Nephron progenitor cell (in vitro differentiated cells): ENCODE measurements around the gene ZNF521.

Experiments
- DNase-seq: peaks from one replicate; pipeline ENCODE4 v3.0.0; 2021
- H3K27ac Mint-ChIP-seq: 2 replicates; pipeline ENCODE4 v1.8.0; 2021; ENCODE audit warnings: mild to moderate bottlenecking, moderate library complexity, mixed read lengths
- H3K27me3 Mint-ChIP-seq: 2 replicates; pipeline ENCODE4 v1.8.0; 2021; ENCODE audit warnings: mild to moderate bottlenecking, low read depth, mixed read lengths; ENCODE audit not compliant: poor library complexity
- H3K36me3 Mint-ChIP-seq: 2 replicates; pipeline ENCODE4 v1.8.0; 2021; ENCODE audit warnings: low read depth, mixed read lengths
- H3K4me1 Mint-ChIP-seq: 2 replicates; pipeline ENCODE4 v1.8.0; 2021; ENCODE audit warnings: mixed read lengths
- H3K4me3 Mint-ChIP-seq: 2 replicates; pipeline ENCODE4 v1.8.0; 2021; ENCODE audit warnings: mild to moderate bottlenecking, moderate library complexity, mixed read lengths
- H3K9me3 Mint-ChIP-seq: 2 replicates; pipeline ENCODE4 v1.8.0; 2021; ENCODE audit warnings: mild to moderate bottlenecking, moderate library complexity, mixed read lengths
- TF ChIP-seq, protein P1 (sequence below): fragments of 200-600 bp; sonication (generic); IDR thresholded peaks from 2 replicates; pipeline ENCODE4 v1.5.0; 2021; ENCODE audit warnings: antibody characterized with exemption

ZNF521 gene

DNA sequence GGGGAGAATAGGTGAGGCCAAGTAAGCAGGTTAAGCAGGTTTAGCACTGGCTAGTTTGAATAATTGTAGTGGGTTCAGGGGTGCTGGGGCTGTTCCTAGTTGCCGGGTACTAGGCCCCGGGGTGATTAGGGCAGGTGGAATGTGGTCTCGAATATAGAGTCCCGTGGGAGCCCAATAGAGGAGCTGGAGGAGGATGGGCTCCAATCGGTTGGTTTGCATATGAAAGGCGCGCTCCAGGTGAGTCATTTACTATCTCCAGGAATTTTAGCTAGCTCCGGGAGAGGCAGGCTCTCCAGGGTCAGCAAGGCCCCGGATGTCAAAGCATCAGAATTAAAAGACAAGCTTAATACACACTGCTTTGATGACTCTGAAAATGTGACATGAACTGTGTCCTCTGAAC, 304.0 kb downstream of the ZNF521 start:
- Mint-ChIP-seq H3K9me3 (no peaks in the 10 kb centered on the region), H3K27me3 (peaks cover 3% of the 10 kb centered on the region), H3K27ac (no peak overlapping the region), H3K4me1 (peaks cover 16% of the 10 kb centered on the region), H3K36me3 (no peaks in the 10 kb centered on the region), H3K4me3 (no peak overlapping the region)
- DNase-seq = no peak
- TF ChIP-seq, protein P1, sequence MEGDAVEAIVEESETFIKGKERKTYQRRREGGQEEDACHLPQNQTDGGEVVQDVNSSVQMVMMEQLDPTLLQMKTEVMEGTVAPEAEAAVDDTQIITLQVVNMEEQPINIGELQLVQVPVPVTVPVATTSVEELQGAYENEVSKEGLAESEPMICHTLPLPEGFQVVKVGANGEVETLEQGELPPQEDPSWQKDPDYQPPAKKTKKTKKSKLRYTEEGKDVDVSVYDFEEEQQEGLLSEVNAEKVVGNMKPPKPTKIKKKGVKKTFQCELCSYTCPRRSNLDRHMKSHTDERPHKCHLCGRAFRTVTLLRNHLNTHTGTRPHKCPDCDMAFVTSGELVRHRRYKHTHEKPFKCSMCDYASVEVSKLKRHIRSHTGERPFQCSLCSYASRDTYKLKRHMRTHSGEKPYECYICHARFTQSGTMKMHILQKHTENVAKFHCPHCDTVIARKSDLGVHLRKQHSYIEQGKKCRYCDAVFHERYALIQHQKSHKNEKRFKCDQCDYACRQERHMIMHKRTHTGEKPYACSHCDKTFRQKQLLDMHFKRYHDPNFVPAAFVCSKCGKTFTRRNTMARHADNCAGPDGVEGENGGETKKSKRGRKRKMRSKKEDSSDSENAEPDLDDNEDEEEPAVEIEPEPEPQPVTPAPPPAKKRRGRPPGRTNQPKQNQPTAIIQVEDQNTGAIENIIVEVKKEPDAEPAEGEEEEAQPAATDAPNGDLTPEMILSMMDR = no peak

DNA sequence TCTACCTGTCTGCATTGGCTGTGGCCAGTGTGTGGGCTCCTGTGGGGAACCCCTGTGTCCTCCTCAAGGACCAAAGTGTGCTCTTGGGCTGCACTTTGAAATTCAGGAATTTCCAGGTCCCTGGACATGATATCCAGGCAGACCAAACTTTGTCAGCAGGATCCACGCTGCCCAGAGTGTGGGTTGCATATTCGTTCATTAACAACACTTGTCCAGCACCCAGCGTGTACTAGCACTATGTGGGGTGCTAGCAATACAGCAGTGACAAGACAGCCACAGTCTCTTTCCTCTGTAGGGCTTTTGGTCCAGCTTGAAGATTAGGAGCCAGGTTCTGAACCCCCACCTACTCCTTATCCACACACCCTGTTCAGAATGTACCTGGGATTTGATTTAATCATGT, 304.5 kb downstream of the ZNF521 start:
- H3K27ac Mint-ChIP-seq = peak overlapping the region; percentile 27
- TF ChIP-seq, protein P1 = no peak
- no peak for DNase-seq
- peaks cover 16% of the 10 kb centered on the region for H3K4me1 Mint-ChIP-seq
- H3K4me3 Mint-ChIP-seq = no peak overlapping the region
- no peaks in the 10 kb centered on the region for H3K36me3 Mint-ChIP-seq
- peaks cover 3% of the 10 kb centered on the region for H3K27me3 Mint-ChIP-seq
- H3K9me3 Mint-ChIP-seq = no peaks in the 10 kb centered on the region

DNA sequence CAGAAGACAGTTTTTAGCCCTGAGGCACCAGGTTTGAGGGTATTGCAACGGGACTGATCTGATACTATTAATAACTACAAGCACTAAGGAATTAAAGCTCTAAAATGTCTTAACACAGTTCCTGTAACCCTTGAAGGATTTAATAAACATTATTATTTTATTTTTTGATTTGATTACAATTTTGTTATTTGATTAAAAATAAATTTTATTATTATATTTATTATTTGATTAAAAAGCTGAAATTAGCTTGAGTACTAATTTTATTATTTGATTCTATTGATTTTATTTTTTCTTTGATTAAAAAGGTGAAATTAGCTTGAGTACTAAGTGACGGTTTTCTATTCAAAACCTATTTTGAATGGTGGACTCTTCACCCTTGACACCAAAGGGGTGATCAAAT, 307.3 kb downstream of the ZNF521 start:
- Mint-ChIP-seq H3K27me3 (peaks cover 6% of the 10 kb centered on the region), H3K36me3 (no peaks in the 10 kb centered on the region), H3K4me1 (peaks cover 26% of the 10 kb centered on the region)

DNA sequence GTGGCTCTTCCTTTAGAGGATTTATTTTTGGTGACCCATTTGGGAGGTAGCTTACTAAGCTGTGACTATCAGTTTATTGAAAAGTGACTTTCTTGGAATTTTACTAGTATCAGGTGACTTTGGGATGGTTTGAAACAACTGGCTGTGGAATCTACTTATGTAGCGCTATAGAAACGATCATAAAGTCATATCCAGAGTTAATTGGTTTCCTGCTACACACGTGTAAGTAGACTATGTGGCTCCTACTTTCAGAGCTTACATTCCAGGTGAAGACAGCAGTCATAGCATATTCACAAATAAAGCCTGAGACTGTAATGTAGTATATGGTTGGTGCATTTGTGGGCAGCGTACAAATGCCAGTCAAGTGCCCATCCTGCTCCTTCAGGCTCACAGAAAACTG, 308.9 kb downstream of the ZNF521 start:
- no peak overlapping the region for H3K27ac Mint-ChIP-seq
- H3K9me3 Mint-ChIP-seq = no peaks in the 10 kb centered on the region
- no peak overlapping the region for H3K4me3 Mint-ChIP-seq
- TF ChIP-seq, protein P1 = no peak
- peaks cover 6% of the 10 kb centered on the region for H3K27me3 Mint-ChIP-seq
- H3K4me1 Mint-ChIP-seq = peaks cover 37% of the 10 kb centered on the region
- no peaks in the 10 kb centered on the region for H3K36me3 Mint-ChIP-seq
- DNase-seq = no peak

More for the DNA sequence above, 307.3 kb downstream of the ZNF521 start:
- no peaks in the 10 kb centered on the region for H3K9me3 Mint-ChIP-seq
- TF ChIP-seq, protein P1 = no peak
- H3K27ac Mint-ChIP-seq = no peak overlapping the region
- DNase-seq = no peak
- H3K4me3 Mint-ChIP-seq = no peak overlapping the region

DNA sequence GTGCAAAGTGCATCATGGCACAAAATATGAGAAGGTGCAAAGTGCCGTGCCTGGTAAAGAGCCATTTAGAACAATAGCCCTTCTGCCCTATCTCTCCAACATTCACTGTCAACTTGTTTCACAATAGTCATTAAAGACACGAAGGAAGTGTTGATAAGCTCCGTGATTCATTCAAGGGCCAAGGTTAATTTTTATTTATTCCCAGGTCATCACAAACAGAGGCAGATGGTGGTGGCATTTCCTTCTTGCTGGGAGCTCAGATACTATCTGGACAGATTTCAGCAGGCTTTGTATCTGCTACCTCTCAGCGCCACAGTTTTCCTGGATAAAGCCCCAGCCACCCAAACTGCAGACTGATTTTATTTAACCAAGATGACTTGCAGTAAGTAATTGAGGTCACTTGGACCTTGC, 309.3 kb downstream of the ZNF521 start:
- TF ChIP-seq, protein P1 = no peak
- no peaks in the 10 kb centered on the region for H3K36me3 Mint-ChIP-seq
- DNase-seq = no peak
- no peaks in the 10 kb centered on the region for H3K9me3 Mint-ChIP-seq
- peaks cover 40% of the 10 kb centered on the region for H3K4me1 Mint-ChIP-seq
- H3K27me3 Mint-ChIP-seq = peaks cover 6% of the 10 kb centered on the region
- no peak overlapping the region for H3K27ac Mint-ChIP-seq
- H3K4me3 Mint-ChIP-seq = no peak overlapping the region

DNA sequence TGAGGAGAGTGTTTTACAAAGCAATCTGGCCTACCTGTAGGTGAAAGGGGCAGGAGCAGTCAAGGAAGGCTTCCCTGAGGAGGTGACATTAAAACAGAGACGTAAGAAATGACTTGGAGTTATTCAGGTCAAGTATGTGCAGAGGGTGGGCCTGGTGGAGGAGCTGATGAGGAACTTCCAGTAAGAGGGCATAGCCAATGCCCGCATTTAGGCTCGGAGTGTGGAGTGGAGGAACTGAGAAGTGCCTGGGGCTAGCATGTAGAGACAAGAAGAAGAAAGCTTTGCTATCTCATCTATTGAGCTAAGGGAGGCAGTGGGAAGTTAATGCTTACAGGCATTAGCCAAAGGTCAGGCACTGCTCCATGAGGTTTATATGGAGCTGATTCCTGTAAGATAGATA, 312.2 kb downstream of the ZNF521 start:
- peak overlapping the region; percentile 32 for H3K27ac Mint-ChIP-seq

More for the DNA sequence above, 312.2 kb downstream of the ZNF521 start:
- Mint-ChIP-seq H3K9me3 (no peaks in the 10 kb centered on the region), H3K27me3 (peaks cover 6% of the 10 kb centered on the region), H3K4me1 (peaks cover 57% of the 10 kb centered on the region), H3K4me3 (no peak overlapping the region), H3K36me3 (no peaks in the 10 kb centered on the region)
- DNase-seq = no peak
- TF ChIP-seq, protein P1 = no peak
